CD4-positive, alpha-beta T cell (primary cell): Measurements from ENCODE around the gene SDK1. TPM values are rescaled to one million over a fixed set of nuclear protein-coding genes. Genes with fewer than 3 reads are reported as not detected.

Source experiments
- ATAC-seq: fragments of 200-7000 bp; cut with Tn5 transposase; one replicate; pipeline ENCODE4 v1.10.0; 2022; ENCODE audit warnings: mild to moderate bottlenecking; ENCODE audit not compliant: poor library complexity
- CTCF ChIA-PET: fragments of 350-600 bp; sonication (Branson Sonifier 250); formaldehyde crosslinking; loops from one replicate; lab custom pipeline; 2021; ENCODE audit warnings: antibody characterized with exemption, inconsistent platforms; lab: Charles Lee
- POLR2A ChIA-PET: fragments of 350-600 bp; sonication (Branson Sonifier 250); formaldehyde crosslinking; loops from one replicate; lab custom pipeline; 2021; ENCODE audit warnings: antibody characterized with exemption, inconsistent platforms; lab: Charles Lee
- DNase-seq, 14 experiments: peaks; one replicate each; pipeline ENCODE4 v3.0.0-alpha.2; 2013 to 2020; ENCODE audit warnings: mixed read lengths in 2 of 14
- H3K27ac ChIP-seq, 2 donors: one replicate each; pipeline versions ENCODE4 v1.5.1 to v1.7.0; 2013; ENCODE audit warnings: low read length in 2 of 2, low read depth in 1 of 2, mild to moderate bottlenecking in 1 of 2
- H3K27me3 ChIP-seq, 2 experiments: 1 replicate in 1 of 2; 2 replicates in 1 of 2; pipeline versions ENCODE4 v1.6.1 to v1.7.0; 2013; ENCODE audit warnings: low read length in 2 of 2, control low read depth in 1 of 2, mild to moderate bottlenecking in 1 of 2, moderate library complexity in 1 of 2; ENCODE audit not compliant: insufficient read depth in 2 of 2, control insufficient read depth in 1 of 2
- H3K36me3 ChIP-seq: one replicate; pipeline ENCODE4 v1.6.1; 2013; ENCODE audit warnings: low read length, control low read depth; ENCODE audit not compliant: insufficient read depth
- H3K4me1 ChIP-seq: one replicate; pipeline ENCODE4 v1.6.1; 2013; ENCODE audit warnings: low read length, control low read depth; ENCODE audit not compliant: insufficient read depth
- H3K4me3 ChIP-seq: one replicate; pipeline ENCODE4 v1.5.1; 2013; ENCODE audit warnings: mild to moderate bottlenecking, low read length, moderate library complexity
- H3K9me3 ChIP-seq, 2 experiments: 1 replicate in 1 of 2; 2 replicates in 1 of 2; pipeline versions ENCODE4 v1.6.1 to v1.7.0; 2013; ENCODE audit warnings: low read length in 2 of 2, mild to moderate bottlenecking in 2 of 2, control low read depth in 1 of 2, moderate library complexity in 1 of 2; ENCODE audit not compliant: control insufficient read depth in 1 of 2, insufficient read depth in 1 of 2
- H3K27ac Mint-ChIP-seq: one replicate; pipeline ENCODE4 v1.8.0; 2020; ENCODE audit warnings: mixed read lengths
- H3K27me3 Mint-ChIP-seq: one replicate; pipeline ENCODE4 v1.8.0; 2021; ENCODE audit warnings: mixed read lengths
- H3K36me3 Mint-ChIP-seq: one replicate; pipeline ENCODE4 v1.8.0; 2021; ENCODE audit warnings: low read depth, mixed read lengths
- H3K4me1 Mint-ChIP-seq: one replicate; pipeline ENCODE4 v1.8.0; 2021; ENCODE audit warnings: low read depth, mixed read lengths
- H3K4me3 Mint-ChIP-seq: one replicate; pipeline ENCODE4 v1.8.0; 2020; ENCODE audit warnings: mild to moderate bottlenecking, mixed read lengths
- H3K9me3 Mint-ChIP-seq: one replicate; pipeline ENCODE4 v1.8.0; 2020; ENCODE audit warnings: mixed read lengths
- intact Hi-C, 2 experiments: fragments of 100-400 bp; cut with DNase I in 1 of 2; cut with micrococcal nuclease in 1 of 2; formaldehyde crosslinking; loops; one replicate each; pipeline versions ENCODE4 v1.15.1 to v1.9.0; 2023 to 2025; cut with DNase I, micrococcal nuclease
- total RNA-seq, 174 experiments: library from RNA in 2 of 174; stranded (reverse) in 2 of 174; gene quantifications; one replicate each; pipeline ENCODE4 v1.2.3 and lab custom pipeline; 2021 to 2026
- TF ChIP-seq, protein P1 (sequence below): fragments of 200-600 bp; IDR thresholded peaks from one replicate; pipeline ENCODE4 v1.8.0; 2022; ENCODE audit warnings: antibody characterized with exemption, mild to moderate bottlenecking

SDK1 gene
- total RNA-seq, 2 experiments from 2014 or later, result 1.1 to 1.3 TPM

GRCh38 chr7:4265676-4266075, 964.6 kb downstream of the SDK1 start:
- intact Hi-C loops, result no loop called here
- H3K36me3 Mint-ChIP-seq, result no peaks in the 10 kb centered on the region
- no peaks in the 10 kb centered on the region for H3K9me3 Mint-ChIP-seq
- H3K27me3 Mint-ChIP-seq, result peaks cover 4% of the 10 kb centered on the region
- Histone ChIP-seq H3K27me3 (no peaks in the 10 kb centered on the region), H3K4me1 (no peaks in the 10 kb centered on the region), H3K9me3 (peaks cover 0 to 35% of the 10 kb centered on the region in 2 experiments), H3K36me3 (no peaks in the 10 kb centered on the region), H3K4me3 (no peak overlapping the region), H3K27ac (no peak overlapping the region)
- H3K27ac Mint-ChIP-seq, result no peak overlapping the region
- CTCF ChIA-PET, result no interaction called here
- TF ChIP-seq, protein P1, sequence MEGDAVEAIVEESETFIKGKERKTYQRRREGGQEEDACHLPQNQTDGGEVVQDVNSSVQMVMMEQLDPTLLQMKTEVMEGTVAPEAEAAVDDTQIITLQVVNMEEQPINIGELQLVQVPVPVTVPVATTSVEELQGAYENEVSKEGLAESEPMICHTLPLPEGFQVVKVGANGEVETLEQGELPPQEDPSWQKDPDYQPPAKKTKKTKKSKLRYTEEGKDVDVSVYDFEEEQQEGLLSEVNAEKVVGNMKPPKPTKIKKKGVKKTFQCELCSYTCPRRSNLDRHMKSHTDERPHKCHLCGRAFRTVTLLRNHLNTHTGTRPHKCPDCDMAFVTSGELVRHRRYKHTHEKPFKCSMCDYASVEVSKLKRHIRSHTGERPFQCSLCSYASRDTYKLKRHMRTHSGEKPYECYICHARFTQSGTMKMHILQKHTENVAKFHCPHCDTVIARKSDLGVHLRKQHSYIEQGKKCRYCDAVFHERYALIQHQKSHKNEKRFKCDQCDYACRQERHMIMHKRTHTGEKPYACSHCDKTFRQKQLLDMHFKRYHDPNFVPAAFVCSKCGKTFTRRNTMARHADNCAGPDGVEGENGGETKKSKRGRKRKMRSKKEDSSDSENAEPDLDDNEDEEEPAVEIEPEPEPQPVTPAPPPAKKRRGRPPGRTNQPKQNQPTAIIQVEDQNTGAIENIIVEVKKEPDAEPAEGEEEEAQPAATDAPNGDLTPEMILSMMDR, result no peak
- POLR2A ChIA-PET, result no interaction called here
- no peak for ATAC-seq
- no peaks in the 10 kb centered on the region for H3K4me1 Mint-ChIP-seq
- no peak overlapping the region for H3K4me3 Mint-ChIP-seq
- no peak for DNase-seq

- no peaks in the 10 kb centered on the region for H3K36me3 ChIP-seq
- H3K27ac Mint-ChIP-seq, result no peak overlapping the region
These were observed 965.4 kb downstream of the SDK1 start for GRCh38 chr7:4266270-4267040.

GRCh38 chr7:4267341-4268039, 966.4 kb downstream of the SDK1 start:
- DNase-seq (no peak), ATAC-seq (no peak)
- intact Hi-C loops, result no loop called here
- Histone ChIP-seq H3K27ac (no peak overlapping the region), H3K9me3 (peaks cover 0 to 51% of the 10 kb centered on the region in 2 experiments), H3K4me1 (no peaks in the 10 kb centered on the region), H3K27me3 (no peaks in the 10 kb centered on the region), H3K4me3 (no peak overlapping the region), H3K36me3 (no peaks in the 10 kb centered on the region)
- no peaks in the 10 kb centered on the region for H3K9me3 Mint-ChIP-seq
- peaks cover 4% of the 10 kb centered on the region for H3K27me3 Mint-ChIP-seq
- no peaks in the 10 kb centered on the region for H3K4me1 Mint-ChIP-seq
- ChIA-PET POLR2A (no interaction called here), CTCF (no interaction called here)
- H3K4me3 Mint-ChIP-seq, result no peak overlapping the region
- H3K27ac Mint-ChIP-seq, result no peak overlapping the region
- no peaks in the 10 kb centered on the region for H3K36me3 Mint-ChIP-seq
- TF ChIP-seq, protein P1, result no peak

More at GRCh38 chr7:4266270-4267040, 965.4 kb downstream of the SDK1 start:
- peaks cover 0 to 42% of the 10 kb centered on the region in 2 experiments for H3K9me3 ChIP-seq
- no peaks in the 10 kb centered on the region for H3K27me3 ChIP-seq
- no peak overlapping the region for H3K27ac ChIP-seq
- Mint-ChIP-seq H3K27me3 (peaks cover 4% of the 10 kb centered on the region), H3K4me1 (no peaks in the 10 kb centered on the region), H3K36me3 (no peaks in the 10 kb centered on the region), H3K9me3 (no peaks in the 10 kb centered on the region), H3K4me3 (no peak overlapping the region)
- intact Hi-C loops, result no loop called here
- DNase-seq (no peak), ATAC-seq (no peak)
- POLR2A ChIA-PET, result no interaction called here
- H3K4me1 ChIP-seq, result no peaks in the 10 kb centered on the region
- no peak overlapping the region for H3K4me3 ChIP-seq
- CTCF ChIA-PET, result no interaction called here
- TF ChIP-seq, protein P1, result no peak
